Neural progenitor cell (in vitro differentiated cells): Measurements from ENCODE around the gene CFAP299. TPM values are rescaled to one million over a fixed set of nuclear protein-coding genes. Genes with fewer than 3 reads are reported as not detected.

Experiments used
- DNase-seq: peaks from one replicate; pipeline ENCODE4 v3.0.0-alpha.2; 2016; ENCODE audit warnings: low spot score
- H2AFZ ChIP-seq: fragments of 200-600 bp; sonication (generic); replicated peaks from 2 replicates; pipeline ENCODE4 v1.6.1; 2016; ENCODE audit warnings: antibody characterized with exemption
- H3F3A ChIP-seq: fragments of 200-600 bp; sonication (generic); 2 replicates; pipeline ENCODE4 v1.6.1; 2016; ENCODE audit warnings: antibody characterized with exemption, low read depth
- H3K27ac ChIP-seq: fragments of 200-600 bp; sonication (generic); 2 replicates; pipeline ENCODE4 v1.5.1; 2016; ENCODE audit warnings: mild to moderate bottlenecking
- H3K27me3 ChIP-seq: fragments of 200-600 bp; sonication (generic); 2 replicates; pipeline ENCODE4 v1.6.1; 2016; ENCODE audit warnings: mild to moderate bottlenecking, moderate library complexity
- H3K36me3 ChIP-seq: fragments of 200-600 bp; sonication (generic); 2 replicates; pipeline ENCODE4 v1.5.1; 2016
- H3K4me1 ChIP-seq: fragments of 200-600 bp; sonication (generic); 2 replicates; pipeline ENCODE4 v1.6.1; 2016; ENCODE audit warnings: mixed run types
- H3K4me2 ChIP-seq: fragments of 200-600 bp; sonication (generic); 2 replicates; pipeline ENCODE4 v1.6.1; 2016
- H3K4me3 ChIP-seq: fragments of 200-600 bp; sonication (generic); 2 replicates; pipeline ENCODE4 v1.5.1; 2016
- H3K79me2 ChIP-seq: fragments of 200-600 bp; sonication (generic); 2 replicates; pipeline ENCODE4 v1.6.1; 2016; ENCODE audit warnings: low read depth
- H3K9ac ChIP-seq: fragments of 200-600 bp; sonication (generic); 2 replicates; pipeline ENCODE4 v1.6.1; 2016
- H3K9me3 ChIP-seq: fragments of 200-600 bp; sonication (generic); 2 replicates; pipeline ENCODE4 v1.5.1; 2016; ENCODE audit warnings: low read depth
- H4K20me1 ChIP-seq: fragments of 200-600 bp; sonication (generic); 2 replicates; pipeline ENCODE4 v1.6.1; 2016; ENCODE audit warnings: low read depth
- H3K27ac Mint-ChIP-seq: 3 replicates; pipeline ENCODE4 v1.8.0; 2021; ENCODE audit warnings: mixed read lengths
- H3K27me3 Mint-ChIP-seq: 2 replicates; pipeline ENCODE4 v1.8.0; 2022; ENCODE audit warnings: low read depth, mild to moderate bottlenecking, inconsistent platforms, moderate library complexity, mixed read lengths; ENCODE audit not compliant: insufficient read depth
- H3K36me3 Mint-ChIP-seq: 3 replicates; pipeline ENCODE4 v1.8.0; 2021; ENCODE audit warnings: mixed read lengths
- H3K4me1 Mint-ChIP-seq: 3 replicates; pipeline ENCODE4 v1.8.0; 2021; ENCODE audit warnings: mixed read lengths
- H3K4me3 Mint-ChIP-seq: 3 replicates; pipeline ENCODE4 v1.8.0; 2021; ENCODE audit warnings: mild to moderate bottlenecking, moderate library complexity, mixed read lengths
- H3K9me3 Mint-ChIP-seq: 3 replicates; pipeline ENCODE4 v1.8.0; 2020; ENCODE audit warnings: mixed read lengths
- EZH2 ChIP-seq: fragments of 200-600 bp; sonication (generic); IDR thresholded peaks from 2 replicates; pipeline ENCODE4 v1.6.1; 2017; ENCODE audit warnings: antibody characterized with exemption, mild to moderate bottlenecking, moderate library complexity
- EZH2phosphoT487 ChIP-seq: fragments of 200-600 bp; sonication (generic); IDR thresholded peaks from 2 replicates; pipeline ENCODE4 v1.6.1; 2017; ENCODE audit warnings: antibody characterized with exemption
- total RNA-seq: library from RNA; depleted of rRNA; stranded (reverse); fragments of >200 nt; gene quantifications from 2 replicates; pipeline ENCODE4 v1.2.3, GENCODE V29; 2015; ENCODE audit warnings: low replicate concordance
- TF ChIP-seq, protein P1 (sequence below): fragments of 200-600 bp; sonication (generic); IDR thresholded peaks from 2 replicates; pipeline ENCODE4 v1.5.1; 2017; ENCODE audit warnings: antibody characterized with exemption, mild to moderate bottlenecking

The CFAP299 gene
- total RNA-seq, 1 donor from 2014 or later = not detected

DNA sequence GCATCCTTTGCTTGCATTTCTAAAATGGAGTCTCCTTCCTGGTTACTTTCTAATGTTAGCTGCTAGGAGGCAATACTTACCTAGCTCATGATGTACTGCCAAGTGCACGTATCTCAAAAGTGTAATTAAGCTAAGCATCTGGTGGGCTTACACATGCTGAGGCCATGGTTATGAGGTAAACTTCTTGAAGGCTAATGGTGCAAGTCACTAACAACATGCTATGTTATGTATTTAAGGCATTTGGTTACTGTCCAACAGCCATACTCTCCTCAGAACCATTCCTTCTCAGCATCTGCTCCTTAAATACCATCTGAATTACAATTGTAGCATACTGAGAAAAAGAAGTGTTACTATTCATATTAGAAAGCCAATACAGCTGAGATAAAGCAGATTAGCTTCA lies 376.4 kb downstream of the CFAP299 start:
- Mint-ChIP-seq H3K4me1 (no peaks in the 10 kb centered on the region), H3K9me3 (no peaks in the 10 kb centered on the region), H3K27me3 (peaks cover 4% of the 10 kb centered on the region), H3K27ac (no peak overlapping the region), H3K36me3 (no peaks in the 10 kb centered on the region), H3K4me3 (no peak overlapping the region)
- Histone ChIP-seq H3K36me3 (no peaks in the 10 kb centered on the region), H3K9me3 (no peaks in the 10 kb centered on the region), H3F3A (no peaks in the 10 kb centered on the region), H3K4me2 (no peak overlapping the region), H2AFZ (no peak overlapping the region), H4K20me1 (no peaks in the 10 kb centered on the region), H3K79me2 (no peaks in the 10 kb centered on the region), H3K4me1 (peaks cover 6% of the 10 kb centered on the region), H3K4me3 (no peak overlapping the region), H3K9ac (no peak overlapping the region), H3K27me3 (no peaks in the 10 kb centered on the region), H3K27ac (no peak overlapping the region)
- DNase-seq = no peak
- TF ChIP-seq EZH2 (no peak), EZH2phosphoT487 (no peak)
- TF ChIP-seq, protein P1, sequence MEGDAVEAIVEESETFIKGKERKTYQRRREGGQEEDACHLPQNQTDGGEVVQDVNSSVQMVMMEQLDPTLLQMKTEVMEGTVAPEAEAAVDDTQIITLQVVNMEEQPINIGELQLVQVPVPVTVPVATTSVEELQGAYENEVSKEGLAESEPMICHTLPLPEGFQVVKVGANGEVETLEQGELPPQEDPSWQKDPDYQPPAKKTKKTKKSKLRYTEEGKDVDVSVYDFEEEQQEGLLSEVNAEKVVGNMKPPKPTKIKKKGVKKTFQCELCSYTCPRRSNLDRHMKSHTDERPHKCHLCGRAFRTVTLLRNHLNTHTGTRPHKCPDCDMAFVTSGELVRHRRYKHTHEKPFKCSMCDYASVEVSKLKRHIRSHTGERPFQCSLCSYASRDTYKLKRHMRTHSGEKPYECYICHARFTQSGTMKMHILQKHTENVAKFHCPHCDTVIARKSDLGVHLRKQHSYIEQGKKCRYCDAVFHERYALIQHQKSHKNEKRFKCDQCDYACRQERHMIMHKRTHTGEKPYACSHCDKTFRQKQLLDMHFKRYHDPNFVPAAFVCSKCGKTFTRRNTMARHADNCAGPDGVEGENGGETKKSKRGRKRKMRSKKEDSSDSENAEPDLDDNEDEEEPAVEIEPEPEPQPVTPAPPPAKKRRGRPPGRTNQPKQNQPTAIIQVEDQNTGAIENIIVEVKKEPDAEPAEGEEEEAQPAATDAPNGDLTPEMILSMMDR = no peak

DNA sequence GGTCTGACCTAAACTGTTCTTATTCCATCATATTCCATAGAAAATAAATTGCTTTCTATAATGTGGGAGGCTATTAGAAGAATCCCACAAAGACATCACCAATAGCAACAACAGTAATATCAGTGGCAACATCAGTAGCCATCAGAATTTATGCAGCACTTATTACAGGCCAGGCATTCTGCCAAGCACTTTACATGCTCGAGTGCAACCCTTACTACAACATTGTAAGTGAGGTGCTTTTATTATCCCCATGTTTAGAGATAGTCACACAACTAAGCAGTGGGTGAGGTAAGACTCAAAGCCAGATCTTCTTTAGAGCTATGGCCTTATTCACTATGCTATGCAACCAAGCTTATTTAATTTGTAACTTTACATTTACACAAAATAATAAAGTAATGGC lies 377.9 kb downstream of the CFAP299 start:
- H3K27me3 ChIP-seq = no peaks in the 10 kb centered on the region
- H3K9ac ChIP-seq = no peak overlapping the region
- Mint-ChIP-seq H3K4me3 (no peak overlapping the region), H3K9me3 (no peaks in the 10 kb centered on the region), H3K4me1 (no peaks in the 10 kb centered on the region), H3K27me3 (peaks cover 4% of the 10 kb centered on the region), H3K27ac (no peak overlapping the region), H3K36me3 (no peaks in the 10 kb centered on the region)
- H3K79me2 ChIP-seq = no peaks in the 10 kb centered on the region
- no peaks in the 10 kb centered on the region for H3F3A ChIP-seq
- no peak for DNase-seq
- no peaks in the 10 kb centered on the region for H4K20me1 ChIP-seq
- no peaks in the 10 kb centered on the region for H3K9me3 ChIP-seq
- H2AFZ ChIP-seq = no peak overlapping the region
- H3K4me2 ChIP-seq = no peak overlapping the region
- H3K4me3 ChIP-seq = no peak overlapping the region
- peaks cover 6% of the 10 kb centered on the region for H3K4me1 ChIP-seq
- no peak for TF ChIP-seq EZH2
- no peak for TF ChIP-seq EZH2phosphoT487
- TF ChIP-seq, protein P1 = no peak
- no peaks in the 10 kb centered on the region for H3K36me3 ChIP-seq
- H3K27ac ChIP-seq = no peak overlapping the region

DNA sequence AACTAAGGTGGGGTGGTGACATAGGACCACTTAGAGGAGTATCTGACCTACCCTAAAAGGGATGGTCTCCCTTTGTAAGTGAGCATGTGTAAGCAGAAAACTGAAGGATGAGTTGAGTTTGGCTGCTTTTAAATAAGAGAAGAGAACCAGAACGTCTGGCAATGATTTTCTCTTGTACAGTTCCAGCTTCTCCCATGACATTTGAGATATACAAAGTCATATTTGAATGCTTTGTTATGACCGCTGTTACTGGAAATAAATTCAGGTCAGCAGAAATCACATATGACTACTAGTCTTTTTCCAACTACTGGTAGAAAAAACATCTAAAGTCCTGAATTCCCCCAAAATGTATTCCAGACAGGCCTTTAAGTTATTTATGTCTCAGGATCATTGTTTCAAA lies 381.7 kb downstream of the CFAP299 start:
- Histone ChIP-seq H3K4me3 (no peak overlapping the region), H2AFZ (no peak overlapping the region), H3K9ac (no peak overlapping the region), H3K36me3 (no peaks in the 10 kb centered on the region), H3K9me3 (peaks cover 11% of the 10 kb centered on the region), H3K4me1 (no peaks in the 10 kb centered on the region), H4K20me1 (no peaks in the 10 kb centered on the region), H3F3A (no peaks in the 10 kb centered on the region), H3K79me2 (no peaks in the 10 kb centered on the region), H3K4me2 (no peak overlapping the region), H3K27ac (no peak overlapping the region), H3K27me3 (no peaks in the 10 kb centered on the region)
- Mint-ChIP-seq H3K4me3 (no peak overlapping the region), H3K27ac (no peak overlapping the region), H3K4me1 (no peaks in the 10 kb centered on the region), H3K27me3 (no peaks in the 10 kb centered on the region), H3K9me3 (peaks cover 11% of the 10 kb centered on the region), H3K36me3 (no peaks in the 10 kb centered on the region)
- no peak for DNase-seq
- TF ChIP-seq, protein P1 = no peak
- no peak for TF ChIP-seq EZH2phosphoT487
- no peak for TF ChIP-seq EZH2
